GM21423 (cell line): Measurements from ENCODE around the gene TFDP2.
"Not testable (repeated sequence)": the region's sequence is repeated elsewhere in the genome, so short reads cannot be mapped to it uniquely, and the experiment has no call there.

Experiments
- ATAC-seq: cut with Tn5 transposase; IDR thresholded peaks from one replicate; pipeline ENCODE4 v1.9.1; 2021; ENCODE audit warnings: mild to moderate bottlenecking, moderate library complexity; ENCODE audit not compliant: unreplicated experiment

The TFDP2 gene

GRCh38 chr3:141929341-141929995, 219.9 kb downstream of the TFDP2 start:
- no peak for ATAC-seq

- no peak for ATAC-seq
Measured at GRCh38 chr3:141928631-141929270, 220.6 kb downstream of the TFDP2 start.

GRCh38 chr3:141926929-141927328, 222.4 kb downstream of the TFDP2 start:
- ATAC-seq: no peak

GRCh38 chr3:141925677-141926076, 223.7 kb downstream of the TFDP2 start:
- not testable (repeated sequence) for ATAC-seq

GRCh38 chr3:141921316-141921715, 228.0 kb downstream of the TFDP2 start:
- no peak for ATAC-seq

GRCh38 chr3:141920701-141921100, 228.6 kb downstream of the TFDP2 start:
- ATAC-seq: no peak

- no peak for ATAC-seq
Measured at GRCh38 chr3:141915766-141916165, 233.6 kb downstream of the TFDP2 start.

- no peak for ATAC-seq
Measured at GRCh38 chr3:141915016-141915415, 234.3 kb downstream of the TFDP2 start.

- ATAC-seq: no peak
Measured at GRCh38 chr3:141914311-141914710, 235.0 kb downstream of the TFDP2 start.

GRCh38 chr3:141913150-141913811, 236.1 kb downstream of the TFDP2 start:
- no peak for ATAC-seq

- not testable (repeated sequence) for ATAC-seq
Measured at GRCh38 chr3:141909986-141910385, 239.4 kb downstream of the TFDP2 start.

- no peak for ATAC-seq
Measured at GRCh38 chr3:141909408-141909807, 239.9 kb downstream of the TFDP2 start.

- no peak for ATAC-seq
Measured at GRCh38 chr3:141905129-141905528, 244.2 kb downstream of the TFDP2 start.

- no peak for ATAC-seq
Measured at GRCh38 chr3:141904203-141904602, 245.1 kb downstream of the TFDP2 start.

- ATAC-seq: no peak
Measured at GRCh38 chr3:141901914-141902313, 247.4 kb downstream of the TFDP2 start.

GRCh38 chr3:141900343-141900742, 249.0 kb downstream of the TFDP2 start:
- ATAC-seq: no peak

GRCh38 chr3:141898908-141899307, 250.4 kb downstream of the TFDP2 start:
- no peak for ATAC-seq

GRCh38 chr3:141895731-141896130, 253.6 kb downstream of the TFDP2 start:
- ATAC-seq: no peak

- ATAC-seq: no peak
Measured at GRCh38 chr3:141894524-141895176, 254.7 kb downstream of the TFDP2 start.
